ENCODE results near the gene HINFP. TPM values are rescaled to one million over a fixed set of nuclear protein-coding genes. Genes with fewer than 3 reads are reported as not detected.

The HINFP gene
- total and polyA plus RNA-seq, 4 donors: 6.4 to 14.3 (median 8.3) TPM

- Histone ChIP-seq H3K4me1 (ENCODE audit: control insufficient read depth in 4 of 4, insufficient read depth in 4 of 4, low read length in 3 of 4) (peaks cover 8 to 19% (median 17%) of the 10 kb centered on the region in 4 donors), H3K27ac (ENCODE audit: low read depth in 1 of 2, low read length in 2 of 2) (no peak overlapping the region), H3K27me3 (ENCODE audit: control insufficient read depth in 4 of 4, insufficient read depth in 4 of 4, low read length in 3 of 4) (no peaks in the 10 kb centered on the region), H3K9me3 (ENCODE audit: control insufficient read depth in 4 of 4, low read length in 3 of 4) (no peaks in the 10 kb centered on the region), H3K9ac (ENCODE audit: low read depth in 1 of 2, low read length in 2 of 2) (no peak overlapping the region), H3K36me3 (ENCODE audit: control insufficient read depth in 4 of 4, insufficient read depth in 3 of 4, low read depth in 1 of 4, low read length in 3 of 4) (peaks cover 7 to 48% (median 24%) of the 10 kb centered on the region in 4 donors), H3K4me3 (ENCODE audit: low read depth in 1 of 3, low read length in 3 of 3) (no peak overlapping the region)
- WGBS: 91% methylated on average over 12 of the region's 12 CpGs
- DNase-seq (ENCODE audit: low spot score): no peak
- TF ChIP-seq SP1 (IDR thresholded peaks at IDR 0.05) (no peak), GABPA (IDR thresholded peaks at IDR 0.05 in 1 of 2, conservative IDR thresholded peaks at IDR 0.05 in 1 of 2) (no peak), EGR1 (IDR thresholded peaks at IDR 0.05; ENCODE audit: low read depth in 2 of 2) (no peak), FOXA1 (IDR thresholded peaks at IDR 0.05) (no peak), FOXA2 (IDR thresholded peaks at IDR 0.05) (no peak), RXRA (IDR thresholded peaks at IDR 0.05) (no peak), ZBTB33 (IDR thresholded peaks at IDR 0.05) (no peak), REST (IDR thresholded peaks at IDR 0.05) (no peak), JUND (IDR thresholded peaks at IDR 0.05) (no peak), NR2F2 (IDR thresholded peaks at IDR 0.05) (no peak), RAD21 (IDR thresholded peaks at IDR 0.05) (no peak), YY1 (IDR thresholded peaks at IDR 0.05) (no peak), HNF4A (conservative IDR thresholded peaks at IDR 0.05) (no peak), MAX (IDR thresholded peaks at IDR 0.05) (no peak), HNF4G (IDR thresholded peaks at IDR 0.05) (no peak), TAF1 (conservative IDR thresholded peaks at IDR 0.05) (no peak)
- TF ChIP-seq, protein P1, sequence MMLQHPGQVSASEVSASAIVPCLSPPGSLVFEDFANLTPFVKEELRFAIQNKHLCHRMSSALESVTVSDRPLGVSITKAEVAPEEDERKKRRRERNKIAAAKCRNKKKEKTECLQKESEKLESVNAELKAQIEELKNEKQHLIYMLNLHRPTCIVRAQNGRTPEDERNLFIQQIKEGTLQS (IDR thresholded peaks at IDR 0.05): no peak
These were observed 8.9 kb upstream of the HINFP start for GRCh38 chr11:119112314-119113020.

- 98% methylated on average over 9 of the region's 9 CpGs for WGBS
- H3K36me3 ChIP-seq (ENCODE audit: control insufficient read depth in 4 of 4, insufficient read depth in 3 of 4, low read depth in 1 of 4, low read length in 3 of 4): peaks cover 7 to 48% (median 24%) of the 10 kb centered on the region in 4 donors
- H3K27ac ChIP-seq (ENCODE audit: low read depth in 1 of 2, low read length in 2 of 2): no peak overlapping the region
- TF ChIP-seq HNF4G (IDR thresholded peaks at IDR 0.05) (no peak), JUND (IDR thresholded peaks at IDR 0.05) (no peak), TAF1 (conservative IDR thresholded peaks at IDR 0.05) (no peak), FOXA1 (IDR thresholded peaks at IDR 0.05) (no peak), RXRA (IDR thresholded peaks at IDR 0.05) (no peak), RAD21 (IDR thresholded peaks at IDR 0.05) (no peak), HNF4A (conservative IDR thresholded peaks at IDR 0.05) (no peak), NR2F2 (IDR thresholded peaks at IDR 0.05) (no peak), SP1 (IDR thresholded peaks at IDR 0.05) (no peak), GABPA (IDR thresholded peaks at IDR 0.05 in 1 of 2, conservative IDR thresholded peaks at IDR 0.05 in 1 of 2) (no peak), REST (IDR thresholded peaks at IDR 0.05) (no peak), EGR1 (IDR thresholded peaks at IDR 0.05; ENCODE audit: low read depth in 2 of 2) (no peak), YY1 (IDR thresholded peaks at IDR 0.05) (no peak)
- TF ChIP-seq, protein P2, sequence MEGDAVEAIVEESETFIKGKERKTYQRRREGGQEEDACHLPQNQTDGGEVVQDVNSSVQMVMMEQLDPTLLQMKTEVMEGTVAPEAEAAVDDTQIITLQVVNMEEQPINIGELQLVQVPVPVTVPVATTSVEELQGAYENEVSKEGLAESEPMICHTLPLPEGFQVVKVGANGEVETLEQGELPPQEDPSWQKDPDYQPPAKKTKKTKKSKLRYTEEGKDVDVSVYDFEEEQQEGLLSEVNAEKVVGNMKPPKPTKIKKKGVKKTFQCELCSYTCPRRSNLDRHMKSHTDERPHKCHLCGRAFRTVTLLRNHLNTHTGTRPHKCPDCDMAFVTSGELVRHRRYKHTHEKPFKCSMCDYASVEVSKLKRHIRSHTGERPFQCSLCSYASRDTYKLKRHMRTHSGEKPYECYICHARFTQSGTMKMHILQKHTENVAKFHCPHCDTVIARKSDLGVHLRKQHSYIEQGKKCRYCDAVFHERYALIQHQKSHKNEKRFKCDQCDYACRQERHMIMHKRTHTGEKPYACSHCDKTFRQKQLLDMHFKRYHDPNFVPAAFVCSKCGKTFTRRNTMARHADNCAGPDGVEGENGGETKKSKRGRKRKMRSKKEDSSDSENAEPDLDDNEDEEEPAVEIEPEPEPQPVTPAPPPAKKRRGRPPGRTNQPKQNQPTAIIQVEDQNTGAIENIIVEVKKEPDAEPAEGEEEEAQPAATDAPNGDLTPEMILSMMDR (IDR thresholded peaks at IDR 0.05; ENCODE audit: low read depth, low read length, missing input control): no peak
- TF ChIP-seq, protein P1 (IDR thresholded peaks at IDR 0.05): no peak
These were observed 7.7 kb upstream of the HINFP start for GRCh38 chr11:119113716-119114115.

More at GRCh38 chr11:119113716-119114115, 7.7 kb upstream of the HINFP start:
- no peaks in the 10 kb centered on the region for H3K9me3 ChIP-seq (ENCODE audit: control insufficient read depth in 4 of 4, low read length in 3 of 4)
- H3K4me1 ChIP-seq (ENCODE audit: control insufficient read depth in 4 of 4, insufficient read depth in 4 of 4, low read length in 3 of 4): peaks cover 4 to 10% (median 8%) of the 10 kb centered on the region in 4 donors
- H3K9ac ChIP-seq (ENCODE audit: low read depth in 1 of 2, low read length in 2 of 2): no peak overlapping the region
- no peak overlapping the region for H3K4me3 ChIP-seq (ENCODE audit: low read depth in 1 of 3, low read length in 3 of 3)
- no peaks in the 10 kb centered on the region for H3K27me3 ChIP-seq (ENCODE audit: control insufficient read depth in 4 of 4, insufficient read depth in 4 of 4, low read length in 3 of 4)
- DNase-seq (ENCODE audit: low spot score): no peak
